Measurements from ENCODE around the gene PIPOX. TPM values are rescaled to one million over a fixed set of nuclear protein-coding genes. Genes with fewer than 3 reads are reported as not detected.

The PIPOX gene
- total RNA-seq, 1 donor from 2014 or later: 0.29 TPM

- H3K36me3 ChIP-seq (ENCODE audit: control insufficient read depth, insufficient read depth, low read length): no peaks in the 10 kb centered on the region
- no peak overlapping the region for H3K4me3 ChIP-seq (ENCODE audit: low read depth, low read length)
- H3K27me3 ChIP-seq (ENCODE audit: control insufficient read depth, insufficient read depth, low read length): peaks cover 14% of the 10 kb centered on the region
- no peak for DNase-seq (ENCODE audit: low read depth)
- no peak for TF ChIP-seq CTCF (IDR thresholded peaks at IDR 0.05; ENCODE audit: insufficient read depth, low read length, poor library complexity, severe bottlenecking)
Observed at GRCh38 chr17:29066606-29067005, 23.7 kb downstream of the PIPOX start.

- H3K27me3 ChIP-seq (ENCODE audit: control insufficient read depth, insufficient read depth, low read length): peaks cover 19% of the 10 kb centered on the region
- no peak overlapping the region for H3K4me3 ChIP-seq (ENCODE audit: low read depth, low read length)
- DNase-seq (ENCODE audit: low read depth): no peak
- no peak for TF ChIP-seq CTCF (IDR thresholded peaks at IDR 0.05; ENCODE audit: insufficient read depth, low read length, poor library complexity, severe bottlenecking)
- no peaks in the 10 kb centered on the region for H3K36me3 ChIP-seq (ENCODE audit: control insufficient read depth, insufficient read depth, low read length)
Observed at GRCh38 chr17:29068818-29069217, 25.9 kb downstream of the PIPOX start.

GRCh38 chr17:29069526-29070041, 26.6 kb downstream of the PIPOX start:
- no peak for DNase-seq (ENCODE audit: low read depth)
- Histone ChIP-seq H3K36me3 (ENCODE audit: control insufficient read depth, insufficient read depth, low read length) (no peaks in the 10 kb centered on the region), H3K27me3 (ENCODE audit: control insufficient read depth, insufficient read depth, low read length) (peaks cover 19% of the 10 kb centered on the region), H3K4me3 (ENCODE audit: low read depth, low read length) (no peak overlapping the region)
- TF ChIP-seq CTCF (IDR thresholded peaks at IDR 0.05; ENCODE audit: insufficient read depth, low read length, poor library complexity, severe bottlenecking): no peak

DNA sequence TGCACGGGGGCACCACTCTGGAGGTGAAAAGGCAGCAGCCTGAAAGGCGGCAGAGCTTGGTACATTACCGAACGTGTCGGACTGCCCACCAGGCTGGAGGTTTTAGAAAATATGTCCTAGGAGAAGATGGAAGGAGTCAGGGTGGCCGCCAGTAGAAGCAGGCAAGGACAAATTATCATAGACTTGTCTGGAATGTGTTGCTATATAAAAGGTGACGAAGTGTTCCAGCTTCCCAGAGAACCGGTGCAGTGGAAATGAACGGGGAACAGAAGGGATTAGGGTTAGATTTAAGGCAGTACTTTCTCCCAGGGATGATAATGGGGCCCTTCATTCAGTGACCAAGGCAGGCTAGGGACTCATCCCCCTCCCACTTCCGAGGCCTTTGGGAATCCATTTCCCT, 27.4 kb downstream of the PIPOX start:
- no peaks in the 10 kb centered on the region for H3K36me3 ChIP-seq (ENCODE audit: control insufficient read depth, insufficient read depth, low read length)
- no peak for TF ChIP-seq CTCF (IDR thresholded peaks at IDR 0.05; ENCODE audit: insufficient read depth, low read length, poor library complexity, severe bottlenecking)
- peaks cover 17% of the 10 kb centered on the region for H3K27me3 ChIP-seq (ENCODE audit: control insufficient read depth, insufficient read depth, low read length)
- no peak overlapping the region for H3K4me3 ChIP-seq (ENCODE audit: low read depth, low read length)
- DNase-seq (ENCODE audit: low read depth): no peak

DNA sequence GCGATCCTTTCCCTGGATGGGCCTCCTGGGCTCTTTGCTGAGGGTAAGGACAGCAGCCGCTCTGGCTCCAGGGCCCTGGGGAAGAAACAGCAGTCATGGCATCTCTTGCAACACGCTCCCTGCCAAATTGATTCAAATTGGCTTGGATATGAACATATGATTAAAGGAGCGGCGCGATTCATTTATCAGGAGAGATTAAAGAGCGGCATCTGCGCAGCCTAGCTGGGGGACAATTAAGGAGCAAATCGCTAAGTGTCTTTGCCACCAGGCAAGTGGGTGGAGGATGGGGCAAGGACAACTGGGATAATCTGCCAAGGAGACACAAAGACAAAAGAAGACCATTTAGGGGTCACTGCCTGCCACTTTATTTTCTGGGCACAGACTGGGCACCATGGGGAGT, 27.8 kb downstream of the PIPOX start:
- Histone ChIP-seq H3K36me3 (ENCODE audit: control insufficient read depth, insufficient read depth, low read length) (no peaks in the 10 kb centered on the region), H3K27me3 (ENCODE audit: control insufficient read depth, insufficient read depth, low read length) (peaks cover 15% of the 10 kb centered on the region), H3K4me3 (ENCODE audit: low read depth, low read length) (no peak overlapping the region)
- DNase-seq (ENCODE audit: low read depth): no peak
- TF ChIP-seq CTCF (IDR thresholded peaks at IDR 0.05; ENCODE audit: insufficient read depth, low read length, poor library complexity, severe bottlenecking): no peak

DNA sequence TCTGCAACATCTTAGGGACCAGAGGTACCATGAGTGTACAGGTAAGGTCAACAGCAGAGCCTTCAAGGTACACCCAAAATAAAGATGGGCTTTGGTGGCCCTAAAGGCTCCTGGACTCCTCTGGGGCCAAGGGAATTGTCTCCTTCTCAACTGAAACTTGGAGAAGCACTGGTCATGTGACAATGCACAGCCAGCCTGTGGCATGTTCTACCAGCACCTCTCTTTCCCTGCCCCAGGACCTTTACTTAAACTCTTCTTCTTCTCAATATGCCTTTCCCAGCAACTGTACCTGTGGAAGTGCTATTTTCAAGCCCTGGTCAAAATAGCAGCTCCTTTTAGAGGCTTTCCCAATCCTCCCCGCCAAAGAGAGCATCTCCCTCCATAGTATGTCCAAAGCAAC, 28.4 kb downstream of the PIPOX start:
- Histone ChIP-seq H3K4me3 (ENCODE audit: low read depth, low read length) (no peak overlapping the region), H3K36me3 (ENCODE audit: control insufficient read depth, insufficient read depth, low read length) (no peaks in the 10 kb centered on the region), H3K27me3 (ENCODE audit: control insufficient read depth, insufficient read depth, low read length) (peaks cover 15% of the 10 kb centered on the region)
- TF ChIP-seq CTCF (IDR thresholded peaks at IDR 0.05; ENCODE audit: insufficient read depth, low read length, poor library complexity, severe bottlenecking): no peak
- DNase-seq (ENCODE audit: low read depth): no peak
